Transverse colon (tissue), 4 donors: ENCODE measurements around the gene SUGCT.

Source experiments
- EP300 ChIP-seq: sonication (generic); formaldehyde crosslinking; IDR thresholded peaks from one replicate; pipeline ENCODE4 v1.6.1; 2017; ENCODE audit warnings: antibody characterized with exemption, low read depth
- POLR2AphosphoS5 ChIP-seq, 3 donors: sonication (generic); formaldehyde crosslinking; IDR thresholded peaks; one replicate each; pipeline ENCODE4 v1.6.1; 2016; ENCODE audit warnings: antibody characterized with exemption in 3 of 3
- TF ChIP-seq, protein P1 (sequence below), 5 experiments: fragments of 200-600 bp in 3 of 5; fragments of 450-650 bp in 2 of 5; sonication (generic) in 3 of 5; IDR thresholded peaks; 1 replicate in 2 of 5; 2 replicates in 3 of 5; pipeline ENCODE4 v1.5.1; 2016 to 2017; ENCODE audit warnings: antibody characterized with exemption in 5 of 5, inconsistent platforms in 3 of 5, mild to moderate bottlenecking in 2 of 5, moderate library complexity in 1 of 5

DNA sequence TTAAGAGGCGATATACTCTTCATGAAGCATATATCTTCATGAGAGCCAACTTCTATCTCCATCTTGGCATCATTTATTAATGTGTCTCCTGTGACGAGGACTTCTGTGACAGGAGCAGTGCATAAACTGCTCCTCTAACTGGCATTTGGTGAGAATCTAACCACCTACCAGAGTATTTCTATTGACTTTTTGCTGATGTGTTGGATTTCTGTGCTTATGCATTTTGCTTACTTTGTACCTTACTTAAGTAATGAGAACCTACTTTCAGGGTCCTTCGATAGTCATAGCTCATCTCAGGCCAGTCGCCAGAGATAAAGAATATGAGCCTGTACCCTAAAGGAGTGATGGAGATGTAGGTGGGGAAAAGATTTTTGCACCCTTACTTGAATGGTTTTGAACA is 265.7 kb downstream of the SUGCT start:
- TF ChIP-seq, protein P1, sequence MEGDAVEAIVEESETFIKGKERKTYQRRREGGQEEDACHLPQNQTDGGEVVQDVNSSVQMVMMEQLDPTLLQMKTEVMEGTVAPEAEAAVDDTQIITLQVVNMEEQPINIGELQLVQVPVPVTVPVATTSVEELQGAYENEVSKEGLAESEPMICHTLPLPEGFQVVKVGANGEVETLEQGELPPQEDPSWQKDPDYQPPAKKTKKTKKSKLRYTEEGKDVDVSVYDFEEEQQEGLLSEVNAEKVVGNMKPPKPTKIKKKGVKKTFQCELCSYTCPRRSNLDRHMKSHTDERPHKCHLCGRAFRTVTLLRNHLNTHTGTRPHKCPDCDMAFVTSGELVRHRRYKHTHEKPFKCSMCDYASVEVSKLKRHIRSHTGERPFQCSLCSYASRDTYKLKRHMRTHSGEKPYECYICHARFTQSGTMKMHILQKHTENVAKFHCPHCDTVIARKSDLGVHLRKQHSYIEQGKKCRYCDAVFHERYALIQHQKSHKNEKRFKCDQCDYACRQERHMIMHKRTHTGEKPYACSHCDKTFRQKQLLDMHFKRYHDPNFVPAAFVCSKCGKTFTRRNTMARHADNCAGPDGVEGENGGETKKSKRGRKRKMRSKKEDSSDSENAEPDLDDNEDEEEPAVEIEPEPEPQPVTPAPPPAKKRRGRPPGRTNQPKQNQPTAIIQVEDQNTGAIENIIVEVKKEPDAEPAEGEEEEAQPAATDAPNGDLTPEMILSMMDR (IDR thresholded peaks at IDR 0.05) = no peak
- TF ChIP-seq EP300 = no peak
- TF ChIP-seq POLR2AphosphoS5 (IDR thresholded peaks at IDR 0.05) = no peak
